PC-3 (cell line): Measurements from ENCODE around the gene CACNA2D2. TPM values are rescaled to one million over a fixed set of nuclear protein-coding genes. Genes with fewer than 3 reads are reported as not detected.

Source experiments
- ATAC-seq: fragments of 200-7000 bp; cut with Tn5 transposase; 2 replicates; pipeline ENCODE4 v1.9.1; 2020; ENCODE audit warnings: mild to moderate bottlenecking, moderate library complexity
- BruUV-seq: library from RNA; stranded (reverse); fragments of 400-500 nt; replicated peaks from 2 replicates; lab custom pipeline; 2021; lab: Mats Ljungman, UMichigan
- CTCF ChIA-PET: fragments of 300-600 bp; sonication (Branson Sonifier 250); formaldehyde crosslinking; loops from one replicate; lab custom pipeline; 2022; ENCODE audit warnings: antibody characterized with exemption; lab: Charles Lee
- POLR2A ChIA-PET: fragments of 300-600 bp; sonication (Branson Sonifier 250); formaldehyde crosslinking; loops from one replicate; lab custom pipeline; 2022; ENCODE audit warnings: antibody characterized with exemption; ENCODE audit not compliant: unreplicated experiment; lab: Charles Lee
- DNase-seq: peaks from one replicate; pipeline ENCODE4 v3.0.0-alpha.2; 2015
- H2AFZ ChIP-seq: fragments of 300-600 bp; sonication (generic); 2 replicates; pipeline ENCODE4 v1.6.0; 2016; ENCODE audit warnings: antibody characterized with exemption, low read length
- H3F3A ChIP-seq: fragments of 300-600 bp; sonication (generic); one replicate; pipeline ENCODE4 v1.6.0; 2017; ENCODE audit warnings: antibody characterized with exemption, low read length, control low read depth, mild to moderate bottlenecking; ENCODE audit not compliant: unreplicated experiment
- H3K27ac ChIP-seq: fragments of 300-600 bp; sonication (generic); 2 replicates; pipeline ENCODE4 v1.5.1; 2016; ENCODE audit warnings: mild to moderate bottlenecking, low read length
- H3K27me3 ChIP-seq: fragments of 300-600 bp; sonication (generic); 2 replicates; pipeline ENCODE4 v1.6.1; 2016; ENCODE audit warnings: low read length, mixed read lengths
- H3K36me3 ChIP-seq: fragments of 300-600 bp; sonication (generic); 2 replicates; pipeline ENCODE4 v1.6.1; 2016; ENCODE audit warnings: low read depth, mixed run types, low read length, mixed read lengths
- H3K4me1 ChIP-seq: fragments of 300-600 bp; sonication (generic); 2 replicates; pipeline ENCODE4 v1.5.1; 2016; ENCODE audit warnings: low read length; ENCODE audit not compliant: insufficient read depth
- H3K4me2 ChIP-seq: fragments of 300-600 bp; sonication (generic); 2 replicates; pipeline ENCODE4 v1.6.0; 2016; ENCODE audit warnings: low read length
- H3K4me3 ChIP-seq: fragments of 300-600 bp; sonication (generic); 2 replicates; pipeline ENCODE4 v1.5.1; 2016; ENCODE audit warnings: mild to moderate bottlenecking, low read length, mixed read lengths
- H3K79me2 ChIP-seq: fragments of 300-600 bp; sonication (generic); 2 replicates; pipeline ENCODE4 v1.6.1; 2017; ENCODE audit warnings: low read length, mixed read lengths
- H3K9ac ChIP-seq: fragments of 300-600 bp; sonication (generic); 2 replicates; pipeline ENCODE4 v1.6.0; 2016; ENCODE audit warnings: mild to moderate bottlenecking, low read length
- H3K9me2 ChIP-seq: fragments of 300-600 bp; sonication (generic); replicated peaks from 2 replicates; pipeline ENCODE4 v1.6.1; 2016; ENCODE audit warnings: mixed run types, low read length, mixed read lengths
- H3K9me3 ChIP-seq: fragments of 300-600 bp; sonication (generic); 2 replicates; pipeline ENCODE4 v1.6.1; 2016; ENCODE audit warnings: low read length, mixed read lengths
- H4K20me1 ChIP-seq: fragments of 300-600 bp; sonication (generic); 2 replicates; pipeline ENCODE4 v1.6.1; 2016; ENCODE audit warnings: low read length, mixed read lengths
- EZH2 ChIP-seq: fragments of 300-600 bp; sonication (generic); IDR thresholded peaks from one replicate; pipeline ENCODE4 v1.6.1; 2017; ENCODE audit warnings: antibody characterized with exemption, mild to moderate bottlenecking, low read length; ENCODE audit not compliant: unreplicated experiment
- EZH2phosphoT487 ChIP-seq: fragments of 300-600 bp; sonication (generic); IDR thresholded peaks from 2 replicates; pipeline ENCODE4 v1.6.1; 2018; ENCODE audit warnings: mild to moderate bottlenecking, antibody characterized with exemption, low read length, borderline replicate concordance
- intact Hi-C: fragments of 100-400 bp; cut with micrococcal nuclease; formaldehyde crosslinking; loops from 2 replicates; pipeline ENCODE4 v1.9.0; 2023
- total RNA-seq: library from RNA; depleted of rRNA; stranded (reverse); fragments of >200 nt; gene quantifications from 2 replicates; pipeline ENCODE4 v1.2.3, GENCODE V29; 2014
- TF ChIP-seq, protein P1 (sequence below): fragments of 300-600 bp; sonication (generic); conservative IDR thresholded peaks from 2 replicates; pipeline ENCODE4 v1.5.1; 2017; ENCODE audit warnings: antibody characterized with exemption, low read depth, mild to moderate bottlenecking, low read length

CACNA2D2 gene
- total RNA-seq, 1 experiment from 2014 or later: 0.44 TPM

DNA sequence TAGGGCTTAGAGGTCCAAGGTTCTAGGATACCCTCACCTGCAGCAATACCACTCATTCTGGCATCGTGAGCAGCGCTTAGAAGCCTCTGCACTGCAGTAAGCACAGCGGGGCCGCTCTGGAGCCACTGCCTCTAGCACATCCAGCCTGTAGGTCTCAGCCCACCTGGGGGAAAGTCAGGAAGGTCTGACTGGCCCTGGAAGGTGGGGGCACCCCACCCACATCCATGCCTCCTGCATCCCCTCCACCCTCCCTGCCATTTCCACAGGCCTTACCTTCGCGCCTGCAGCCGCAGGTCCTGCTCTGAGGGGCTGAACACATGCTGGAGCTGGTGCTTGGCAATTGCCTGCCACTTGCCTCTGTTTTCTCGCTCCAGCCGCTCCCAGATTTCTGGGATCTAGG is 161.9 kb downstream of the CACNA2D2 start:
- POLR2A ChIA-PET: no interaction called here
- TF ChIP-seq EZH2phosphoT487 (no peak), EZH2 (no peak)
- TF ChIP-seq, protein P1, sequence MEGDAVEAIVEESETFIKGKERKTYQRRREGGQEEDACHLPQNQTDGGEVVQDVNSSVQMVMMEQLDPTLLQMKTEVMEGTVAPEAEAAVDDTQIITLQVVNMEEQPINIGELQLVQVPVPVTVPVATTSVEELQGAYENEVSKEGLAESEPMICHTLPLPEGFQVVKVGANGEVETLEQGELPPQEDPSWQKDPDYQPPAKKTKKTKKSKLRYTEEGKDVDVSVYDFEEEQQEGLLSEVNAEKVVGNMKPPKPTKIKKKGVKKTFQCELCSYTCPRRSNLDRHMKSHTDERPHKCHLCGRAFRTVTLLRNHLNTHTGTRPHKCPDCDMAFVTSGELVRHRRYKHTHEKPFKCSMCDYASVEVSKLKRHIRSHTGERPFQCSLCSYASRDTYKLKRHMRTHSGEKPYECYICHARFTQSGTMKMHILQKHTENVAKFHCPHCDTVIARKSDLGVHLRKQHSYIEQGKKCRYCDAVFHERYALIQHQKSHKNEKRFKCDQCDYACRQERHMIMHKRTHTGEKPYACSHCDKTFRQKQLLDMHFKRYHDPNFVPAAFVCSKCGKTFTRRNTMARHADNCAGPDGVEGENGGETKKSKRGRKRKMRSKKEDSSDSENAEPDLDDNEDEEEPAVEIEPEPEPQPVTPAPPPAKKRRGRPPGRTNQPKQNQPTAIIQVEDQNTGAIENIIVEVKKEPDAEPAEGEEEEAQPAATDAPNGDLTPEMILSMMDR: no peak
- H2AFZ ChIP-seq: no peak overlapping the region

DNA sequence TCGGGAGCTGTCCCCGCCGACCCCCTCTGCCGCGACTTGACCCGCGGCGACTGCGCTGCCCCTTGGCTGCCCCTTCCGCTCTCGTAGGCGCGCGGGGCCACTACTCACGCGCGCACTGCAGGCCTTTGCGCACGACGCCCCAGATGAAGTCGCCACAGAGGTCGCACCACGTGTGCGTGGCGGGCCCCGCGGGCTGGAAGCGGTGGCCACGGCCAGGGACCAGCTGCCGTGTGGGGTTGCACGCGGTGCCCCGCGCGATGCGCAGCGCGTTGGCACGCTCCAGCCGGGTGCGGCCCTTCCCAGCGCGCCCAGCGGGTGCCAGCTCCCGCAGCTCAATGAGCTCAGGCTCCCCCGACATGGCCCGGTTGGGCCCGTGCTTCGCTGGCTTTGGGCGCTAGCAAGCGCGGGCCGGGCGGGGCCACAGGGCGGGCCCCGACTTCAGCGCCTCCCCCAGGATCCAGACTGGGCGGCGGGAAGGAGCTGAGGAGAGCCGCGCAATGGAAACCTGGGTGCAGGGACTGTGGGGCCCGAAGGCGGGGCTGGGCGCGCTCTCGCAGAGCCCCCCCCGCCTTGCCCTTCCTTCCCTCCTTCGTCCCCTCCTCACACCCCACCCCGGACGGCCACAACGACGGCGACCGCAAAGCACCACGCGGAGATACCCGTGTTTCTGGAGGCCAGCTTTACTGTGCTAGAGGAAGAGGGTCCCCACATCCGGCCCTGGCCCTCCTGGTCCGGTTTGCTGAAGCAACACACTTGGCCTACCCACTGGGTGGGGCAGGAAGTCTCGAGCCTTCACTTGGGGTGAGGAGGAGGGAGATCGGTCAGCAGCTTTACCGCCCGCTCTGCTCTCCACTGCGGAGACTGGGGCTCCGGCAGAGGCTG is 162.7 kb downstream of the CACNA2D2 start, which contains the start of gene RASSF1:
TSS of gene RASSF1 (minus strand) at position 389 of the 882 bp plus-strand sequence. CDS start at position 358, 31 bp downstream.
- no peak for ATAC-seq

More for the DNA sequence above, 161.9 kb downstream of the CACNA2D2 start:
- no peak overlapping the region for H3K27ac ChIP-seq
- no peaks in the 10 kb centered on the region for H3K36me3 ChIP-seq
- ATAC-seq: no peak
- H3K27me3 ChIP-seq: no peaks in the 10 kb centered on the region
- peaks cover 6% of the 10 kb centered on the region for H3K79me2 ChIP-seq
- CTCF ChIA-PET: no interaction called here
- no peak overlapping the region for H3K9ac ChIP-seq
- no peaks in the 10 kb centered on the region for H3K9me3 ChIP-seq
- BruUV-seq: no TSS peak
- H3K4me2 ChIP-seq: no peak overlapping the region
- H3K4me3 ChIP-seq: no peak overlapping the region
- no peak for DNase-seq
- no peaks in the 10 kb centered on the region for H4K20me1 ChIP-seq
- no peaks in the 10 kb centered on the region for H3K9me2 ChIP-seq
- no peaks in the 10 kb centered on the region for H3F3A ChIP-seq
- intact Hi-C loops: no loop called here
- H3K4me1 ChIP-seq: peaks cover 10% of the 10 kb centered on the region

More for the DNA sequence above, 162.7 kb downstream of the CACNA2D2 start, which contains the start of gene RASSF1:
- no peaks in the 10 kb centered on the region for H3F3A ChIP-seq
- CTCF ChIA-PET: no interaction called here
- H3K9me2 ChIP-seq: no peaks in the 10 kb centered on the region
- TF ChIP-seq, protein P1: no peak
- no peak for TF ChIP-seq EZH2
- TF ChIP-seq EZH2phosphoT487: no peak
- H4K20me1 ChIP-seq: no peaks in the 10 kb centered on the region
- no peak for DNase-seq
- H3K9ac ChIP-seq: no peak within 1 kb of the TSS
- H3K4me1 ChIP-seq: peaks cover 13% of the 10 kb centered on the region
- intact Hi-C loops: no loop called here
- H3K27ac ChIP-seq: no peak within 1 kb of the TSS
- no peak within 1 kb of the TSS for H3K4me3 ChIP-seq
- no peak within 1 kb of the TSS for H2AFZ ChIP-seq
- POLR2A ChIA-PET: no interaction called here
- H3K9me3 ChIP-seq: no peaks in the 10 kb centered on the region
- H3K79me2 ChIP-seq: peaks cover 15% of the 10 kb centered on the region
- H3K4me2 ChIP-seq: no peak within 1 kb of the TSS
- no peaks in the 10 kb centered on the region for H3K36me3 ChIP-seq
- BruUV-seq: no TSS peak
- no peaks in the 10 kb centered on the region for H3K27me3 ChIP-seq
